PC-3 (cell line): ENCODE results near the gene ALG2.

Source experiments
- CTCF ChIP-seq: fragments of 300-600 bp; sonication (generic); conservative IDR thresholded peaks from 2 replicates; pipeline ENCODE4 v1.5.1; 2017; ENCODE audit warnings: antibody characterized with exemption, low read depth, mild to moderate bottlenecking, low read length
- EZH2 ChIP-seq: fragments of 300-600 bp; sonication (generic); IDR thresholded peaks from one replicate; pipeline ENCODE4 v1.6.1; 2017; ENCODE audit warnings: antibody characterized with exemption, mild to moderate bottlenecking, low read length; ENCODE audit not compliant: unreplicated experiment
- EZH2phosphoT487 ChIP-seq: fragments of 300-600 bp; sonication (generic); IDR thresholded peaks from 2 replicates; pipeline ENCODE4 v1.6.1; 2018; ENCODE audit warnings: mild to moderate bottlenecking, antibody characterized with exemption, low read length, borderline replicate concordance

- TF ChIP-seq CTCF: no peak
- TF ChIP-seq EZH2: no peak
- TF ChIP-seq EZH2phosphoT487: no peak
Observed at GRCh38 chr9:99173570-99174504, 47.9 kb downstream of the ALG2 start.
